CD4-positive, alpha-beta T cell treated with Interleukin-12 subunit alpha and Interleukin-12 subunit beta, for 1 hour (primary cell): ENCODE measurements around the gene UTF1.
"Not testable (repeated sequence)": the region's sequence is repeated elsewhere in the genome, so short reads cannot be mapped to it uniquely, and the experiment has no call there.

Experiments used
- DNase-seq: peaks from one replicate; pipeline ENCODE4 v3.0.0-alpha.2; 2020

UTF1 gene

DNA sequence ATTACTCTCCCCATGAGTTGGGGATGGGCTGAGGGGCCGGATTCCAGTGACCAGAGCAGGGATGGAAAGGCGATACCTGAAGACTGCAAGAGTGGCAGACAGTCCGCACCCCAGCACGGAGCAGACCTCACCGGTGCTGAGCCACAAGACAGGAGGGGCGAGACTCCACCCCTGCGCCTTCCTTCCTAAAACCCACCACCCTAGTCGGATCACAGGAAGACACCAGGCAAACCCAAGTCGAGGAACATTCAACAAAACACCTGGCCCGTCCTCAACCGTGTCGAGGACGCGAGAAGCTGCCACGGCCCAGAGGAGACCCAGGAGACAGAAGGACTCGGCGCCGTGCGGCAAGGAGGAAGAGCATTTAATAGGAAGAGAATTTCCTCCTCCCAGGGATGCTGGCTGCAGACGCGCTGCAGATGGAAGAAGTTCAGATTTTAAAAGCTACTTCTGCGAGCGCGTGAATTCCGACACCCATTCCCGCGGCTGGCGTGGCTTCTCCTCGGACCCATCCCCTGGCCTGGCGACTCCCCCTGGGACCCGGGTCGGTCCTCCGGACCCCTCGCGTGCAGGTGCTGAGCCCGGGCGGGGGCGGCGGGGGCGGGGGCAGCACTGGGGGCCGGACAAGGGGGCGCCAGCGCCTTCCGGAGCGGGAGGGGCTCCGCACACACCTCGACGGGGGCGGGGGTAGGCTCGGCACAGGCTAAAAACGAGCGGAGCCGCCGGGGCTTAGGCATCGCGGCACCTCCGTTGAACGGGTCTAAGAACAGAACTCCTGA, 563 bp upstream of the UTF1 start:
- no peak for DNase-seq

DNA sequence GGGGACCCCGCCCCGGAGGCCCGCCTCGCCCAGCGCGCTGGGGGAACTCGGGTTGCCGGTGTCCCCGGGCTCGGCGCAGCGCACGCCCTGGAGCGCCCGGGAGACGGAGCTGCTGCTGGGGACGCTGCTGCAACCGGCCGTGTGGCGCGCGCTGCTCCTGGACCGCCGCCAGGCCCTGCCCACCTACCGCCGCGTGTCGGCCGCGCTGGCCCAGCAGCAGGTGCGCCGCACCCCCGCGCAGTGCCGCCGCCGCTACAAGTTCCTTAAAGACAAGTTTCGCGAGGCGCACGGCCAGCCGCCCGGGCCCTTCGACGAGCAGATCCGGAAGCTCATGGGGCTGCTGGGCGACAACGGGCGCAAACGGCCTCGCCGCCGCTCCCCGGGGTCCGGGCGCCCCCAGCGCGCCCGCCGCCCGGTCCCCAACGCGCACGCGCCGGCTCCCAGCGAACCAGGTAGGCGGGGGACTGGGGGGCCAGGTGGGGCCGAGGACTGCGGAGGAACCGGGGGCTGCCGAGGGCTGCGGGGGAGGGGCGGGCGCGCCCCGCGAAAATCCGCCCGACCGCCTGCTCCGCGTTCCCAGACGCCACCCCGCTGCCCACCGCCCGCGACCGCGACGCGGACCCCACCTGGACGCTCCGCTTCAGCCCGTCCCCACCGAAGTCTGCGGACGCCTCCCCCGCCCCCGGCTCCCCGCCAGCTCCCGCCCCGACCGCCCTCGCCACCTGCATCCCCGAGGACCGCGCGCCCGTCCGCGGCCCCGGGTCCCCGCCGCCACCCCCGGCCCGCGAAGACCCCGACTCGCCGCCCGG, 574 bp downstream of the UTF1 start:
- DNase-seq, result peak; percentile 19

DNA sequence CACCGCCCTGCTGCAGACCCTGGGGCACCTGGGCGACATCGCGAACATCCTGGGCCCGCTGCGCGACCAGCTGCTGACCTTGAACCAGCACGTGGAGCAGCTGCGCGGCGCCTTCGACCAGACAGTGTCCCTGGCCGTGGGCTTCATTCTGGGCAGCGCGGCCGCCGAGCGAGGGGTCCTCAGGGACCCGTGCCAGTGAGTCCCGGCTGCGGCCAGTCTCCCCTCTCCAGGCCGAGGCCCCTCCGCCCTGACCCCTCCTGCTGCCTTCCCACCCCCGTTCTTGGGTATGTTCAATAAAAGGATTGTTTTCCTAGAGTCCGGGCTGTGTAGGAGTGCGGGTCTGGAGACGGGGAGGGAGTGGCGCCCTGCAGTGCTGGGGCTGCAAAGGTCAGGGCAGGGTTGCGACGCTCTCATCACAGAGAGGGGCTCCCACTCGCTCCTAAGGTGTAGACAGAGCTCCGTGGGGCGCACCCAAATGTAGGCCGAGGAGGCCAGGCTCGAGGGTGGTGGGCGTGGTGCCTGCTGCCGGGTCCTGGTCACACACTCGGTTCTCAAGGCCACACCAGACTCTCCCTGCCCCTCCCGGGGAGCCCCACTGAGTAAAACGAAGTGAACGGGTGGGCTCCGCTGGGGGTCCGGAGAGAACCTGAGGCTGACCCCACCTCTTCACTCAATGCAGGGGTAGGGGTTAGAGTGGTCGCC, 1.4 kb downstream of the UTF1 start:
- DNase-seq, result no peak

DNA sequence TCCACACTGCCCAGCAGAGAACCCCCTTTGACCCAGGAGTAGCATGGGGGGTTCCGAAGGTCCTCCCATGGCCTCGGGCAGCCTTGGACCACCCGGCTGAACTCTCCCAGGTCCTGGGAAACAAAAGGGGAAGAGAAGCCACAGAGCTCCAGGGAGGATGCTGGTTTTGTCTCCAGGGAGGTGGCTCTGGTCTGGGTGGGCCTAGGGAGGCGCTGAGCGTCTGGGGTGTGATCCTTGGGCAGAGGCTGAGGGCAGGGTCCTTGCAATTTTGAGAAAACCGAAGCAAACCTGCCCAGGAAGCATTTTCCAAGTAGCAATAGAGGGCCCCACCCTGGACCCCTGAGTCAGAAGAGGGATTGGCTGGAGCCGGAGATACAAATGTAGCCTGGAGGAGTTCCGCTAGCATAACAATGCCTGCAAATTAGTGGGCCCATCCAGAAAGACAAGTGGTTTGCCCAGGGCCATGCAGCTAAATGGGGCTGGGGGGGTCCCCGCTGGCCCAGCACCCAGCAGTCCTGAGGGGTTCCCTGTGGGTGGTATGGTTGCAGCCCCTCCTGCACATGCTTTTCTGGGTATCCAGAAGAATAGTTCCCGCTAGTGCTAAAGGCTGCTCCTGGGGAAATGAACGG, 2.0 kb downstream of the UTF1 start:
- no peak for DNase-seq

DNA sequence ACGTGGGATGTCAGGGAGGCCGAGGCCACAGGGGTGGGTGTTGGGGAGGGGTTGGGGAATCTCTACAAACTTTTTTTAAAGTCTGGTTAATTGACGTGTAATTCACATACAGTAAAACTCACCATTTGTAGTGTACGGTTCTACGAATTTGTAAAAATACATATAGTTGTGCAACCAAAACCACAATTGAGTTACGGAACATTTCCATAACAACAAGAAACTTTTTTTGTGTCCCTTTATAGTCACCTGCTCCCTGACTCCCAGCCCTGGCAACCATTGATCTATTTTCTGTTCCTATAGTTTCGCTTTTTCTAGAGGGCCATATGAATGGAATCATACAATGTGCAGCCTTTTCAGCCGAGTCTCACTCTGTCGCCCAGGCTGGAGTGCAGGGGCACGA, 4.8 kb downstream of the UTF1 start:
- not testable (repeated sequence) for DNase-seq

DNA sequence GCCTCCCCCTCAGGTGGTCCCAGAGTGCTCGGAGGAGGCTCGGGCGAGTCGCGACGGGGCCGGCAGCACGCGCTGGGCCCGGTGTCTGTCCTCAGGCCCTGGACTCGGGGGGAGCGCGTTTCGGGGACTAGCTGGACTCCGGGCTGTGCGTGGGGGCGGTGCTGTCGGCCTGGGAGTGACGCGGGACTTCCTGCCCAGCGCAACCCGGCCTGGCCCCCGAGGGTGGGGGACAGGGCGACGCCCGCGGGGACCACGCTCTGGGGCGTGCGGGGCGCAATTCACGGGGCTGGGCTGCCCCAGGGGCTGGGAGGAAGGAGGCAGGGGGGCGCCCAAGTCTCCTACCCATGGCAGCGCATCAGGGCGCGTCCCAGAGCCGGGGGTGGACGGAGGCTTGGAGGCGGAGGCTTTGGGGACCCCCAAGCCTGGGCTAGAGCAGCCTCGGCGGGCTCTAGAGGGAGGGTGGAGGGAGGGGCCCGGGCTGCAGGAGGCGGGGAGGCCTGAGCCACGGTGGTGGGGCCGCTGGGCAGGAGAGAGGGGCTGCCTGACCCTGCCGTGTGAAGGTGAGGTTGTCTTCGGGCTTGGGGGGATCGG, 5.3 kb downstream of the UTF1 start:
- DNase-seq, result no peak

DNA sequence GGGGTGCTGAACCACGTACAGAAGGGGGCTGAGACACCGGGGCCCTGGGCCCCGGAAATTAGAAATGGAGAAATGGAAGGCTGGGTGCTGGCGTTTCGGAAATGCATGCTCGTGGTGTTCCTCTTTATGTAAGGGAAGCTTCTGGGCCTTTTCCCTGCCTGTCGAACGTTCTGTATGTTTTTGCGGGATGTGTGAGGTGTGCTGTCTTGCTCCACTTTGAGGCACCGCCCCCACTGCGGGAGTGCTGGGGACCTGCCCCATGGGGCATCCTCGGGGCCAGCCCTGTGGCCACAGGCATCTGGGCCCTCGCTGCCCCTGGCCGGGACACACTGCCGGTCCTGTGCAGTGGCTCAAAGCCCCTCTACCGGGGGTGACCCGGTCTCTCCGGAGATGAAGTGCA, 5.9 kb downstream of the UTF1 start:
- DNase-seq, result no peak

DNA sequence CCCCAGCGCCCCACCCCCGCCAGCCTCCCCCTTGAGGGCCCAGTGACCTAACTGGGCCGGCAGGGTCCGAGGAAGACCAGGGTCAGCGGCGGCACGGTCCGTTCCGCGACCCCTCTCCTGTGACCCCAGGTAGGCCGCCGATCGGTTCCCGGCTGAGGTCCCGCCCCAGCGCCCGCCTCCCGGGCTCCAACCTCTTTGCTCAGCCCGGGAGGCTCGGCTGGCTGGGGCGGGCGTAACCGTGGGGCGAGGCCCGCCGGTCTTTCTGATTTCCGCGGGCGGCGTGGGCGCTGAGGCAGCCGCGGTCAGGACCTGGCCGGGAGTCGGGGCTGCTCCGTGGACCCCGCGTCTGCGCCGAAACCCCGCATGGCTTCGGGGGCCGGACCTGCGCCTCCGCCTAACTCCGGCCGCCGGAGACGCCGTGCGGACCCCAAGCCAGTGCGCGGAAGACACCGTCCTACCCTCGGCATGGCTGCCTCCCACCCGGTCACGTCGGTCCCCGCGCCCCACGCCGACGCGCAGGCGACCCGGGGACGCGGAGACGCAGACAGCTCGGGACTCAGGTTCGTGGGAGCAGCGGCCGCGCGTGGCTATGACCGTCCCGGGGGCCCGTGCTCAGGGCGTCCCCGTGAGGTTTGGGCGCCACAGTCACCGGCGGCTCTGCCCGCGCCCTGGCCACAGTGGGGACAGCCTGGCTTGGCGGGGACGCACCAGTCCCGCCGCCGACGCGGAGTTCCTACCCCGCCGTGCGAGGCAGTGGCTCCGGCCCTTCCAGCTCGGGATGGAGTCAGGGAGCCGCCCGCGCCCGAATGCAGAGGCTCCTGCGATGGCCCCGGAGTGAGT, 6.6 kb downstream of the UTF1 start:
- no peak for DNase-seq

DNA sequence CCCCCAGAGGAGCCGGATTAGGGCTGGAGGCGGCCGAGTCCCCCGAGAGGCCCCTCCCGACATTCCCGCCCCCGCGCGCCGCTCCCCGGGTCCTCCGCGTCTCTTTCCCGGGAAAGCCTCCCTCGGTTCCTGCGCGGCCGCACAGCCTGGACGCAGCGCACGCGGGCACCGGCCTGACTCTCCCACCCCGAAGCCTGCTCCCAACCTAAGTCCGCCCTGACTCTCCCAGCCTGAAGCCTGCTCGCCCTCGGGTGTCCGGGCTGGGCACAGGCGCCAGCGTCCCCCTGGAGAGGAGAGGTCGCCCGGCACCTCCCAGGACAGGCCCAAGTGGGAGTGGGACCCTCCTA, 7.2 kb downstream of the UTF1 start:
- no peak for DNase-seq

DNA sequence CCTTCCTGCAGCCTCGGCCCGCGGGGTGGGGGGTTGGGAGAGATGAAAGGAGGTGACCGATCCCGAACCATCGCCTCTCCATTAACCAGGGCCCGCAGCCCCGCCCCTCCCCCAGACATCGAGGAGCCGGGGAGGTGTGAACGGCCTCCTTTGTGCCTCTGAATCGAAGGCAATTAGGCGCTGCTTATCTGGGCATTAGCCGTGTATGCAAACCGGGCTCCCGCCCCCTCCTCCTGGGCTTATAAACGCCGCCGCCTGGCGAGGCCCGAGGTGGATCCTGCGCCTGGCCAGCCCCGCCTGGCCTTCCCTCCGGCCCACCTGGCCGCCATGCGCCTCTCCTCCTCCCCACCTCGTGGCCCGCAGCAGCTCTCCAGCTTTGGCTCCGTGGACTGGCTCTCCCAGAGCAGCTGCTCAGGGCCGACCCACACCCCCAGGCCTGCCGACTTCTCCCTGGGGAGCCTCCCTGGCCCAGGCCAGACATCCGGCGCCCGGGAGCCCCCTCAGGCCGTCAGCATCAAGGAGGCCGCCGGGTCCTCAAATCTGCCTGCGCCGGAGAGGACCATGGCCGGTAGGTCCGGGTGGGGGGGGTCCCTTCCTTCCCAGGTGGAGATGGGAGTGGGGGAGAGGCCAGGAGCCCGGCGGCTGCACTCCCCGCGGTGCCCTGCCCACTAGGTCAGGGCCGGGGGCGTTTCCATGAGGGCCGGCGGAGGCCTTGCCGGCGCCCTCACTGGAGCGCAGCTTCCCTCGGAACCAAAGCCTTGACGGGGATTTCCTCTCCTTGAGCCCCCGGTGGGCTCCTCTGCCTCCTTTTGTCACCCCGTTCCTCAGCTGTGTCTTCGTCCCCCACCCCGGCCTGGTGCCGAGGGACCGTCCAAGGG, 7.8 kb downstream of the UTF1 start, which contains the start of gene VENTX:
VENTX (plus strand) TSS at position 268 of the 878 bp plus-strand sequence; CDS start at position 328, 60 bp downstream.
- DNase-seq, result no peak

DNA sequence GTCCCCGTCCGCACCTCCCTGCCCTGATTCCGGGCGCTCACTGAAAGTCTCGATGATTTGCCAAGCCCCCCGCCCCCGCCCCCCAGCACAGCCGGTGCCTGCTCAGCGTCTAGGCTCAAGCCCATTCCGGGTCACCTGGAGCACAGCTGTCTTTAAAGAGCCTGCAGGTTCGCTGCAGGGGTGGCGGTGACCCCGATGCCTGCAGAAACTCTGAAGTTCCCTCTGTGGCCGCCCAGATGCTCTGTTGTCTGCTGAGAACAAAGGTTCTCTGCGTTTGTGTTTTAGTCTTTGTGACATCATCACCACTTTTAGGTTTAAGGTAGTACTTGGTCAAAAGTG, 8.4 kb downstream of the UTF1 start:
- DNase-seq, result no peak

DNA sequence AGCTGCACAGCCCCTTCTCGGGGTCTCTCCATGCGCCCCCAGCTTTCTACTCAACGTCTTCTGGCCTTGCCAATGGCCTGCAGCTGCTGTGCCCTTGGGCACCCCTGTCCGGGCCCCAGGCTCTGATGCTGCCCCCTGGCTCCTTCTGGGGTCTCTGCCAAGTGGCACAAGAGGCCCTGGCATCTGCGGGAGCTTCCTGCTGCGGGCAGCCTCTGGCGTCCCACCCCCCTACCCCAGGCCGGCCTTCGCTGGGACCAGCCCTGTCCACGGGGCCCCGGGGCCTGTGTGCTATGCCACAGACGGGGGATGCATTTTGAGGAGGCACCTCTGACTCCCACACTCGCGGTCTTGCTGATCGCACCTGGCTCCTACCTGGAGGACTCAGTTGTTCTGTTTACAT, 10.0 kb downstream of the UTF1 start:
- no peak for DNase-seq

DNA sequence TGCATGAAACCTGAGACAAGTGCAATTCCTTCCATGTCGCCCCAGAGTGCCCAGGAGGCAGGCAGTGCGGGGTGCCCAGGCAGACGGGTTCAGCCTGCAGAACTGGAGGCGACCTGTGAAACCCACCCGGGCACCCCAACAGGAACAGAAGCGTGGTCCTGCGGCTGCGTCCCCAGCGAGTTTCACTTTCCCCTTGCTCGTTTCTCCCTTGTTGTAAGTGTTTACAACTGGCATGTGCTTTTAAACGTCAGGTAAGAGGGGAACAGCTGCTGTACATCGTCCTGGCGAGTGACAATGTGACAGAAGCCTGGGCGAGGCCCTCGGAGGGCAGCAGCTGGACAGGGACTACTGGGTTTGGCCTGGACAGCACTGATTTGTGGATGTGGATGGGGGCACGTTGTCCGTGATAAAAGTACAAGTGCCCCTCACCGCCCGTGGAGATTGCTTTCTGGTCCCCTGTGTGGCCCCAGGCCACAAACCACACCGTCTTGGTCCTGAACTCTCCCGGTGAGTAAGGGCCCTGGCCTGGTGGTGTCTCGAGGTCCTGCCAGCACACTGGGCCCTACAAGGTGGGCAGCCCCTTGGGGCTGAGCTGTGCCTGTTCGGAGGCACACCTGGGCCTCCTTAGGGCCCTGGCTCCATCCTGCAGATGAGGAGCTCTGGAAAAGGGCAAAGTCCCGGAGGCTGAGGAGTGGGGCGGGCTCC, 11.6 kb downstream of the UTF1 start:
- no peak for DNase-seq

DNA sequence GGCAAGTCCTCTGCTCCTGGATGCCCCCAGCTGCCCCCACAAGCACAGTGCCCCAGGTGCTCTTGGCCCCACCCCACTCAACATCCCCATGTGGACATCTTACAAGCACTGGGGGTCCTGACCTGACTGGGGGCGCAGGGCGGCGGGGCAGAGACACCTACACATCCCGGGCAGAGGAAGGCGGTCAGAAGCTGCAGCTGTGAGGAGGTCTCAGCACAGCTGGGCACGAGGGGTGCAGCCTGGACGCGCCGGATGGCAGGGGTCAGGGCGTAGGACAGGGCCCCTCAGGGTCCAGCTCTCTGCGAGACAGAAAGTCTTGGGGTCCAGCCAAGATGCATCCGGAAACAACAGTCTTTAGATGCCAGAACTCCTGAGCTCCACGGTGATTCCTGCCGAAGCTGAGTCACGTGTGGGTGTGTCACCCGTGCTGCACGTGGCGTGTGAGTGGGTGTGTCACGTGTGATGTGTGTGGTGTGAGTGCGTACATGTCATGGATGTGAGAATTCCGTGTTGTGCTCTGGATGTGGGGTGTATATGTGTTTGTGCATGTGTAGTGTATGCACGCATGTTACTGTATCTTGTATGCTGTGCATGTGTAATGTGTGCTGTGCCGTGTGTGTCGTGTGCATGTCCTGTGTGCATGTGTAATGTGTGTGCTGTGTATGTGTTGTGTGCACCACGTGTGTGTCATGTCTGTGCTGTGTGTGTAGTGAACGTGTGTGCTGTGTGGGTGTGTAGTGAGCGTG, 12.8 kb downstream of the UTF1 start:
- no peak for DNase-seq

DNA sequence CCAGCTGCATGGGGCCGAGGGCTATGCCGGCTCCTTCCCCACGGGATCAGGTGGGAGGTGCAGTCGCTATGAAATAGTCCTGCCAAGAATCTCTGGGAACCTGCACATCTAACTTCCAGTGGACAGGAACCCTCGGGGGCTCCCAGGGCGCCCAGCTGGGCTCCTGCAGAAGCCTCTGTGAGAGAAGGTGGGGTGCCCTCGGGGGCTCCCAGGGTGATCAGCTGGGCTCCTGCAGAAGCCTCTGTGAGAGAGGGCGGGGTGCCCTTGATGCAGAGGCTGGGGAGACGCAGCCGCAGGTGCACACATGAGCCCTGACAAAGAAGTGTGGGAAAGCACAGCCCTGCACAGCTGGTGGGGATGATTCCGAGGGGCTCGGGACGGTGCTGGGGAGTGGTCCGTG, 13.6 kb downstream of the UTF1 start:
- no peak for DNase-seq

DNA sequence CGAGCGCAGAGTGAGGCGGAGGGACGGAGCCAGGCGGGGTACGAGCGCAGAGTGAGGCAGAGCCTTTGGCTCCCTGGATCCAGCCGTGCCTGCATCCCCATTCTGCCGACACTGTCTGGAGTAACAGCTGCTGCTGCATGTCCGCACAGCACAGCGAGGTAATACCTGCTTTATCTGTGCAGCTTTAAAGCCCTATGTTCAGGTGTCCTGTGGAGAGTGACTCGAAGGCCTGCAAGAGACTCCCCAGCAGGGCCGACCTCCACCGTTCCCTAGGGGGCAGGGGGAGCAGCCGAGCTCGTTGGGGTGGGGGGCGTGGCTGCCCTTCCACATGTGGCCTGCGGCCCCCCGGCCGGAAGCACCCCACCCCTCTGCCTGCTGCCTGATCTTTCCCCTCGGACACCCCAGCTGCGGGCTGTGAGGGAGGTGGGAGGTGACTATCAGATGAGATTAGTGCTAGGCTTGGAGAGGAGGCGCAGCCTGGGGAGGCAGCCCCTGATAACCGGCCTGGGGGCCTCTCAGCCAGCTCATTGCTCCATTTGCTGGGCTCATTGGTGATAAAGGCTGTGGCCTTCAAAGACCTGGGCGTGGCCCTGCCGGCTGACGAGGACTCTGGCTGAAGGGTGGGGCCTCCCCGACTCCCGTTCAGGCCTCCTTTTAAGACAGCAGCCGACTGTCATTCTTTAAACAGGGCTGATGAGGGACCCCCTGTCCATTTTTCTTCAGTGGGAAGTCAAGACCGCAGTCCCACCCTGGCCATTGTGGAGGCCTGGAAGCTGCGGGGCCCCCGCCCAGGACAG, 15.6 kb downstream of the UTF1 start:
- DNase-seq, result no peak

DNA sequence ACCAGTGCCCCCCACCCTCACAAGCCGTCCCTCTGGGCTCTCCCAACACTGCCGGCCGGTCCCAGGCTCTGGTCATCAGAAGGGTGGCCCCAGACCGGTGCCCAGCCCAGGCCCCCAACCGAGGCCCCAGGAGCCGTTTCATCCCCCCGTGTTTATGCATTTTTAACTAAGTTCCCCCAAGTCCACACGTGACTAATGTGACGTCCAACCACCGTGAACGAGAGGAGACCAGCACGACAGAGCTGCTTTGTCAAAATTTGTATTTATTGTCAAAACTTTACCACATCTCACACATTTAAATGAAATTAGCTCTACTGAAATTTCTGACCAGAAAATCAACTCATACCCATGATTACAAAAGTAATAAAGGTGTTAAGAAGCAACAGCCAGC, 16.2 kb downstream of the UTF1 start:
- DNase-seq, result no peak

DNA sequence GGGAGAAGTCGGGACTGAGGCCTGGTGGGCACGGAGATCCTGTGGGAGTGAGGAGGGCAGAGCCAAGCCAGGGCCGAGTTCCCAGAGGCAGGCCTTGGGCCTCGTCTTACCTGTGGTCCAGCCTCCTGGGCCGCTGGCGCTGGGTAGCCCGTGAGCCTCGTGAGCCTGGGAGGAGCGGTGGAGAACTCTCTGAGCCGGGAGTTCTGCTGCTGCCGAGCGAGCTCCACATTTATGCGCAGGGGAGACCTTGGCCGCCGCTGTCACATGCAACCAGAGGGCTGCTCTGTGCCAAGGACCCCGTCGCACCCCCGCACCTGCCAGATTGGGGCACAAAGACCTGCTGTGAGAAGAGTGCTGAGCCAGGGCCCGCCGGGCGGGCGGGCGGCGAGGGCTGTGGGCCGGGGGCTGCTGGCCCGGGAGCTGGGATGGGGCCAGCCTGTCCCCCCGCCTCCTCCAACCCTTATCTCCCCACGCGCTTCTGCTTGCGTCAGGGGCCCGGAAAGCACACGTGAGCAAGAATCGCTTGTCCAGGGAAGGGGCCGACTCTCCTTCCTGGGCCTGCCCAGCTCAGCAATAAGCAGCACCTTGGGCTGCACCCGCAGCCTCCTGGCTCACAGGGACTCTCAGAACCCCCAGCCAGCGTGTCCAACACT, 17.8 kb downstream of the UTF1 start:
- DNase-seq, result no peak
